CD8-positive, alpha-beta memory T cell (primary cell): ENCODE results near the gene MTM1. TPM values are rescaled to one million over a fixed set of nuclear protein-coding genes. Genes with fewer than 3 reads are reported as not detected.

ENCODE experiments used
- CTCF ChIA-PET: fragments of 350-600 bp; sonication (Branson Sonifier 250); formaldehyde crosslinking; loops from one replicate; lab custom pipeline; 2021; ENCODE audit warnings: antibody characterized with exemption; lab: Charles Lee
- POLR2A ChIA-PET: fragments of 350-600 bp; sonication (Branson Sonifier 250); formaldehyde crosslinking; loops from one replicate; lab custom pipeline; 2021; ENCODE audit warnings: antibody characterized with exemption; lab: Charles Lee
- DNase-seq, 5 donors: peaks; one replicate each; pipeline versions ENCODE4 v3.0.0 to v3.0.0-alpha.2; 2020 to 2022; ENCODE audit warnings: mixed read lengths in 1 of 5
- H3K27ac ChIP-seq: one replicate; pipeline ENCODE4 v1.7.0; 2013; ENCODE audit warnings: low read depth, mild to moderate bottlenecking, low read length, moderate library complexity
- H3K27me3 ChIP-seq: 2 replicates; pipeline ENCODE4 v1.7.0; 2013; ENCODE audit warnings: low read length, mild to moderate bottlenecking; ENCODE audit not compliant: insufficient read depth, poor library complexity, severe bottlenecking
- H3K36me3 ChIP-seq: 2 replicates; pipeline ENCODE4 v1.7.0; 2013; ENCODE audit warnings: mild to moderate bottlenecking, low read length, moderate library complexity; ENCODE audit not compliant: insufficient read depth
- H3K4me1 ChIP-seq: 2 replicates; pipeline ENCODE4 v1.7.0; 2013; ENCODE audit warnings: mild to moderate bottlenecking, low read length, moderate library complexity; ENCODE audit not compliant: insufficient read depth
- H3K4me3 ChIP-seq: 2 replicates; pipeline ENCODE4 v1.7.0; 2013; ENCODE audit warnings: mild to moderate bottlenecking, low read length
- H3K9me3 ChIP-seq: 2 replicates; pipeline ENCODE4 v1.7.0; 2013; ENCODE audit warnings: mild to moderate bottlenecking, low read length
- H3K27ac Mint-ChIP-seq, 8 donors: one replicate each; pipeline ENCODE4 v1.8.0; 2020 to 2021; ENCODE audit warnings: mixed read lengths in 8 of 8, mild to moderate bottlenecking in 6 of 8, inconsistent platforms in 3 of 8, moderate library complexity in 3 of 8
- H3K27me3 Mint-ChIP-seq, 2 donors: one replicate each; pipeline ENCODE4 v1.8.0; 2020 to 2021; ENCODE audit warnings: mixed read lengths in 2 of 2, mild to moderate bottlenecking in 1 of 2, moderate library complexity in 1 of 2
- H3K36me3 Mint-ChIP-seq, 3 donors: one replicate each; pipeline ENCODE4 v1.8.0; 2020 to 2021; ENCODE audit warnings: mixed read lengths in 3 of 3, inconsistent platforms in 1 of 3, mild to moderate bottlenecking in 1 of 3
- H3K4me1 Mint-ChIP-seq, 3 donors: one replicate each; pipeline ENCODE4 v1.8.0; 2020 to 2021; ENCODE audit warnings: mixed read lengths in 3 of 3, inconsistent platforms in 1 of 3, mild to moderate bottlenecking in 1 of 3
- H3K4me3 Mint-ChIP-seq, 7 donors: one replicate each; pipeline ENCODE4 v1.8.0; 2020 to 2021; ENCODE audit warnings: mixed read lengths in 7 of 7, mild to moderate bottlenecking in 6 of 7, moderate library complexity in 4 of 7, inconsistent platforms in 2 of 7
- H3K9me3 Mint-ChIP-seq, 5 donors: one replicate each; pipeline ENCODE4 v1.8.0; 2020 to 2022; ENCODE audit warnings: mixed read lengths in 5 of 5, mild to moderate bottlenecking in 3 of 5, moderate library complexity in 2 of 5, inconsistent platforms in 1 of 5
- polyA plus RNA-seq: library from polyadenylated mRNA; unstranded; fragments of 300-500 nt; fragmentation: Illumina TruSeq; gene quantifications from one replicate; pipeline ENCODE4 v1.2.3, GENCODE V29; 2021
- total RNA-seq, 2 experiments: library from RNA; stranded (reverse); gene quantifications; one replicate each; pipeline ENCODE4 v1.2.3, GENCODE V29; 2021

Gene MTM1
- total and polyA plus RNA-seq, 3 experiments from 2014 or later, result 13.6 to 19.5 (median 16.6) TPM

DNA sequence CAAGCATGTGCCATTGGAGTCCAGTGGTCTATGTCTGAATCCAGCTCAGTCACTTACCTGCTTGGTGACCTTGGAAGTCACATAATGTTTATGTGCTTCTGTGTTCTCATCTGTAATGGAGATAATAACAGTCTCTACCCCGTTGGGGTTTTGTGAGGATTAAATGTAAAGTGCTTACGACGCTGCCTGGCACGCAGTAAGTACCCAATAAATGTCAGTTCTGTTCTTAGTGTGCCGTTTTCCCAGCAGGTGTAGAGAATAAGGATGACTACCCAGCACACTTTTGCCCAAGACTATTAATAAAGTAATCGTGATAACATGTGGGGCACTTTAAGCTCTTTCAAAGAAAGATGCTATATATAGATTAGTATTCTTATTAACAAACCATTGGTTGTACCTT, 56.7 kb downstream of the MTM1 start:
- POLR2A ChIA-PET, result no interaction called here
- CTCF ChIA-PET, result no interaction called here
- H3K27me3 ChIP-seq, result no peaks in the 10 kb centered on the region
- H3K36me3 Mint-ChIP-seq, result peaks cover 0 to 80% (median 16%) of the 10 kb centered on the region in 3 donors
- no peaks in the 10 kb centered on the region for H3K4me1 ChIP-seq
- no peaks in the 10 kb centered on the region for H3K4me1 Mint-ChIP-seq
- peaks cover 0 to 3% of the 10 kb centered on the region in 2 donors for H3K27me3 Mint-ChIP-seq
- no peak overlapping the region for H3K27ac ChIP-seq
- H3K4me3 ChIP-seq, result no peak overlapping the region
- DNase-seq, result no peak
- H3K4me3 Mint-ChIP-seq, result no peak overlapping the region
- H3K9me3 Mint-ChIP-seq, result no peaks in the 10 kb centered on the region
- H3K36me3 ChIP-seq, result peaks cover 5% of the 10 kb centered on the region
- no peak overlapping the region for H3K27ac Mint-ChIP-seq
- no peaks in the 10 kb centered on the region for H3K9me3 ChIP-seq

DNA sequence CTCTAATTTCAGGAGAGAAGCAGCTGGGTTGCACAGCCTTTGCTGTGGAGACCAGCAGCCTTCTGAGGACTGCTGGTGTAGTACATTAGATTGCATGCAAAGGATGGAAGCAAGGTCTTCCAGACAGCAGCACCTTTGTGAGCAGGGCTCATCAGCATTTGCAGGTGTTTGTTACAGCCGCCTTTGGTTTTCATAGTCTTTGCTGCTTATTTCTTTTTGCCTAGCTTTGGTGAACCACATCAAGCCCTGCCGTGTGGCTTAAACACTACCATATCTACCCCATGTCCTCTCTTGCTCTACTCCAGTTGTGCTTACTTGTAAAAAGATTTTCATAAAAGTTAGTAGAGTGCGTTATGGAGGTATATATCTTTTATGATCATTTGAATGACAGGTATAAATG, 57.5 kb downstream of the MTM1 start:
- H3K27me3 Mint-ChIP-seq, result peaks cover 0 to 3% of the 10 kb centered on the region in 2 donors
- Histone ChIP-seq H3K27me3 (no peaks in the 10 kb centered on the region), H3K9me3 (no peaks in the 10 kb centered on the region), H3K27ac (no peak overlapping the region), H3K36me3 (peaks cover 5% of the 10 kb centered on the region), H3K4me3 (no peak overlapping the region), H3K4me1 (no peaks in the 10 kb centered on the region)
- DNase-seq, result no peak
- H3K36me3 Mint-ChIP-seq, result peaks cover 0 to 81% (median 19%) of the 10 kb centered on the region in 3 donors
- CTCF ChIA-PET, result no interaction called here
- POLR2A ChIA-PET, result no interaction called here
- H3K27ac Mint-ChIP-seq, result no peak overlapping the region
- no peaks in the 10 kb centered on the region for H3K4me1 Mint-ChIP-seq
- H3K4me3 Mint-ChIP-seq, result peak overlapping the region in 1 of 7 donors; percentile 29
- no peaks in the 10 kb centered on the region for H3K9me3 Mint-ChIP-seq

- Histone ChIP-seq H3K27ac (no peak overlapping the region), H3K36me3 (no peaks in the 10 kb centered on the region), H3K27me3 (no peaks in the 10 kb centered on the region), H3K4me1 (no peaks in the 10 kb centered on the region), H3K4me3 (no peak overlapping the region), H3K9me3 (no peaks in the 10 kb centered on the region)
- H3K27me3 Mint-ChIP-seq, result peaks cover 0 to 8% of the 10 kb centered on the region in 2 donors
- H3K4me3 Mint-ChIP-seq, result no peak overlapping the region
- no peaks in the 10 kb centered on the region for H3K9me3 Mint-ChIP-seq
- DNase-seq, result no peak
- POLR2A ChIA-PET, result no interaction called here
- H3K36me3 Mint-ChIP-seq, result peaks cover 0 to 79% (median 19%) of the 10 kb centered on the region in 3 donors
- peak overlapping the region in 2 of 8 donors; percentile 6 to 48 for H3K27ac Mint-ChIP-seq
- CTCF ChIA-PET, result no interaction called here
- no peaks in the 10 kb centered on the region for H3K4me1 Mint-ChIP-seq
Observed at GRCh38 chrX:150627957-150628356, 59.5 kb downstream of the MTM1 start.

- no peak overlapping the region for H3K4me3 Mint-ChIP-seq
- no peak overlapping the region for H3K4me3 ChIP-seq
- peak overlapping the region in 1 of 8 donors; percentile 49 for H3K27ac Mint-ChIP-seq
- H3K36me3 Mint-ChIP-seq, result peaks cover 0 to 70% (median 8%) of the 10 kb centered on the region in 3 donors
- ChIA-PET CTCF (no interaction called here), POLR2A (no interaction called here)
- H3K9me3 ChIP-seq, result no peaks in the 10 kb centered on the region
- H3K9me3 Mint-ChIP-seq, result no peaks in the 10 kb centered on the region
- peaks cover 0 to 6% of the 10 kb centered on the region in 2 donors for H3K27me3 Mint-ChIP-seq
- no peaks in the 10 kb centered on the region for H3K27me3 ChIP-seq
- DNase-seq, result no peak
- peaks cover 10% of the 10 kb centered on the region for H3K36me3 ChIP-seq
- no peak overlapping the region for H3K27ac ChIP-seq
- no peaks in the 10 kb centered on the region for H3K4me1 Mint-ChIP-seq
- H3K4me1 ChIP-seq, result no peaks in the 10 kb centered on the region
Observed at GRCh38 chrX:150635952-150636351, 67.5 kb downstream of the MTM1 start.

DNA sequence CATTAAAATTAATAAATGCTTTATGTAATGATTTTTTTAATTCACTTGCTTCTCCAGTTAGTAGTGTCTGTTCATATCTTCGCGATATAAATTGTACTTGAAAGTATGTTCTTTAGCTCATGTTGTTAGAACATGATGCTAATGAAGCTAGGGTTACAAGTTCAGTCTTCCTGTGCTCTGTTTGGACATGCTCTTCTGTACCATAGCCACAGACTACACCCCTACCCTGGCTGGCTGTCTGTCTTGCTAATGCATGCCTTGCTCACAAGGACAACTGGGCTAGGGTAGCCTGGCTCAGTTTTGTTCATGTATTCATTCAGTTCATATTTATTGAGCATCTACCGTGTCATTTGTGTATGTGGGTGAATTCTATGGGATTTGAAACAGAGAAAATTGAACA, 74.0 kb downstream of the MTM1 start:
- Histone ChIP-seq H3K4me1 (no peaks in the 10 kb centered on the region), H3K9me3 (no peaks in the 10 kb centered on the region), H3K4me3 (no peak overlapping the region), H3K36me3 (peaks cover 17% of the 10 kb centered on the region), H3K27me3 (no peaks in the 10 kb centered on the region), H3K27ac (no peak overlapping the region)
- Mint-ChIP-seq H3K36me3 (peaks cover 0 to 82% (median 2%) of the 10 kb centered on the region in 3 donors), H3K4me3 (no peak overlapping the region), H3K4me1 (no peaks in the 10 kb centered on the region), H3K27ac (peak overlapping the region in 1 of 8 donors; percentile 75), H3K27me3 (no peaks in the 10 kb centered on the region), H3K9me3 (no peaks in the 10 kb centered on the region)
- CTCF ChIA-PET, result interaction anchor here (1.5 kb wide), 1 partner anchor 73 kb away, joined by 3 read pairs; no protein-coding TSS in a partner anchor
- no peak for DNase-seq
- POLR2A ChIA-PET, result no interaction called here

GRCh38 chrX:150643271-150643670, 74.8 kb downstream of the MTM1 start:
- H3K36me3 Mint-ChIP-seq, result peaks cover 0 to 79% (median 1%) of the 10 kb centered on the region in 3 donors
- Histone ChIP-seq H3K27ac (no peak overlapping the region), H3K9me3 (no peaks in the 10 kb centered on the region), H3K36me3 (peaks cover 17% of the 10 kb centered on the region), H3K4me3 (no peak overlapping the region), H3K4me1 (no peaks in the 10 kb centered on the region), H3K27me3 (no peaks in the 10 kb centered on the region)
- DNase-seq, result no peak
- CTCF ChIA-PET, result no interaction called here
- no peak overlapping the region for H3K27ac Mint-ChIP-seq
- H3K27me3 Mint-ChIP-seq, result no peaks in the 10 kb centered on the region
- H3K4me1 Mint-ChIP-seq, result no peaks in the 10 kb centered on the region
- POLR2A ChIA-PET, result no interaction called here
- no peaks in the 10 kb centered on the region for H3K9me3 Mint-ChIP-seq
- H3K4me3 Mint-ChIP-seq, result no peak overlapping the region

GRCh38 chrX:150643958-150644357, 75.5 kb downstream of the MTM1 start:
- Histone ChIP-seq H3K4me3 (no peak overlapping the region), H3K27ac (no peak overlapping the region), H3K9me3 (no peaks in the 10 kb centered on the region), H3K27me3 (no peaks in the 10 kb centered on the region), H3K4me1 (no peaks in the 10 kb centered on the region), H3K36me3 (peaks cover 14% of the 10 kb centered on the region)
- Mint-ChIP-seq H3K9me3 (no peaks in the 10 kb centered on the region), H3K27me3 (no peaks in the 10 kb centered on the region), H3K27ac (no peak overlapping the region), H3K4me3 (no peak overlapping the region), H3K4me1 (no peaks in the 10 kb centered on the region), H3K36me3 (peaks cover 0 to 78% (median 1%) of the 10 kb centered on the region in 3 donors)
- ChIA-PET POLR2A (no interaction called here), CTCF (interaction anchor here (1.7 kb wide), 1 partner anchor 18 kb away, joined by 4 read pairs; no protein-coding TSS in a partner anchor)
- no peak for DNase-seq

DNA sequence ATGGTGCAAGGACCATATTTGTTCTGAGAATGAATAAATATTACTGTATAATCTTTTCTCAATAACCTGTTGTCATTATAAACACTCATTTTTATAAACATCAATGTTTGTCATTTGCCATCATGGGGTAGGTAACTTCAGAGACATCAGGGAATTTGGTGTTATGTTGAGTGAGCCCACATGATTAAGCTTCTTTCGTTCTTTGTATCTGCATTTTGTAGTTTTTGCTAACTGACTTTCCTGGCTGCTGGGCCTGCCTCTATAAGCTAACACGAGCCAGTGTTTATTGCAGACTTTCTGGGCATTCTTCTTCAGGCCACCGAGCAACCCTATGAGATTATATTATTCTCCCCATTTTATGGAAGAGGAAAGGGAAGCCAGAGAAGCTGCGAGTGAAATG, 76.0 kb downstream of the MTM1 start:
- no peak overlapping the region for H3K4me3 Mint-ChIP-seq

More for the DNA sequence above, 76.0 kb downstream of the MTM1 start:
- H3K4me3 ChIP-seq, result no peak overlapping the region
- ChIA-PET POLR2A (no interaction called here), CTCF (interaction anchor here (1.7 kb wide), 1 partner anchor 18 kb away, joined by 4 read pairs; no protein-coding TSS in a partner anchor)
- Mint-ChIP-seq H3K27ac (peak overlapping the region in 1 of 8 donors; percentile 26), H3K4me1 (no peaks in the 10 kb centered on the region), H3K9me3 (no peaks in the 10 kb centered on the region), H3K27me3 (peaks cover 0 to 1% of the 10 kb centered on the region in 2 donors), H3K36me3 (peaks cover 0 to 79% (median 2%) of the 10 kb centered on the region in 3 donors)
- no peak for DNase-seq
- peaks cover 9% of the 10 kb centered on the region for H3K36me3 ChIP-seq
- H3K4me1 ChIP-seq, result no peaks in the 10 kb centered on the region
- no peak overlapping the region for H3K27ac ChIP-seq
- H3K27me3 ChIP-seq, result no peaks in the 10 kb centered on the region
- no peaks in the 10 kb centered on the region for H3K9me3 ChIP-seq
